Uterus (tissue), 4 donors: ENCODE data around the gene PPFIBP1. TPM values are rescaled to one million over a fixed set of nuclear protein-coding genes. Genes with fewer than 3 reads are reported as not detected.

Source experiments
- DNase-seq, 2 donors: peaks; one replicate each; pipeline ENCODE4 v3.0.0-alpha.2; 2019 to 2020
- H3K27ac ChIP-seq, 2 donors: fragments of 200-600 bp; sonication (generic); 1 replicate in 1 of 2; 2 replicates in 1 of 2; pipeline ENCODE4 v1.5.1; 2016 to 2018
- H3K27me3 ChIP-seq, 2 donors: fragments of 200-600 bp; sonication (generic); one replicate each; pipeline ENCODE4 v1.5.1; 2018 to 2019; ENCODE audit warnings: control low read depth in 1 of 2
- H3K36me3 ChIP-seq, 2 donors: fragments of 200-600 bp; sonication (generic); one replicate each; pipeline ENCODE4 v1.5.1; 2019; ENCODE audit warnings: control low read depth in 1 of 2
- H3K4me1 ChIP-seq, 2 donors: fragments of 200-600 bp; sonication (generic); one replicate each; pipeline ENCODE4 v1.5.1; 2018 to 2019; ENCODE audit warnings: control low read depth in 1 of 2
- H3K4me3 ChIP-seq, 2 donors: fragments of 200-600 bp; sonication (generic); 1 replicate in 1 of 2; 2 replicates in 1 of 2; pipeline ENCODE4 v1.5.1; 2018 to 2019; ENCODE audit warnings: mild to moderate bottlenecking in 1 of 2
- H3K9me3 ChIP-seq, 2 donors: fragments of 200-600 bp; sonication (generic); one replicate each; pipeline ENCODE4 v1.5.1; 2019; ENCODE audit warnings: control low read depth in 1 of 2
- POLR2A ChIP-seq, 2 donors: fragments of 450-650 bp; IDR thresholded peaks; one replicate each; pipeline ENCODE4 v1.6.1; 2016; ENCODE audit warnings: antibody characterized with exemption in 2 of 2, mild to moderate bottlenecking in 1 of 2, moderate library complexity in 1 of 2
- intact Hi-C: fragments of 100-400 bp; cut with DNase I; formaldehyde crosslinking; loops from one replicate; pipeline ENCODE4 v1.15.1; 2023; ENCODE audit warnings: low total_unique reads
- total RNA-seq, 4 donors: library from RNA; depleted of rRNA in 3 of 4; stranded (reverse); fragments of >200 nt in 3 of 4; gene quantifications; one replicate each; pipeline versions ENCODE4 v1.1.0 to v1.2.4, GENCODE V29; 2014 to 2023
- TF ChIP-seq, protein P1 (sequence below), 4 experiments: fragments of 200-600 bp in 2 of 4; fragments of 450-650 bp in 2 of 4; sonication (generic) in 2 of 4; IDR thresholded peaks; one replicate each; pipeline ENCODE4 v1.5.1; 2016 to 2019; ENCODE audit warnings: antibody characterized with exemption in 4 of 4, mild to moderate bottlenecking in 2 of 4, moderate library complexity in 1 of 4
- donor health status: DM: yes; HTN: yes; CAD: no.

Gene PPFIBP1
- total RNA-seq, 4 donors from 2014 or later, result 43.8 to 139 (median 82.7) TPM

DNA sequence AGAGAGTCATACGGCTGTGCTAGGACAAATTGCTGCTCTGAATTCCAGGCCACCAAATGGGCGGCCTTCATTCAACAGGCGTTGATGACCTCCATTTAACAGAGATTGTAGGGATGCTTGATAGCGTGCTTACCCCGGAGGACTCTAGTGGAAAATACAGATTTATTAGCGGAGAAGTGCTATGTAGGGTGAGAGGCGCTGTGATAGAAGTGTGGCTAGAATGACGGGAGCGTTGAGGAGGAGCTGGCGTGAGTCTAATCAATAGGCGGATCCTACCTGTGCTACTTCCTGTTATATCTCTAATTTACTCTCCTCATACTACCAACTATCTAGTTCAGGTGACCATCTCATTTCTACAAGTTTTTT lies 187.3 kb downstream of the PPFIBP1 start:
- DNase-seq, result no peak
- H3K9me3 ChIP-seq, result no peaks in the 10 kb centered on the region
- peaks cover 0 to 7% of the 10 kb centered on the region in 2 donors for H3K4me1 ChIP-seq
- intact Hi-C loops, result no loop called here
- TF ChIP-seq, protein P1, sequence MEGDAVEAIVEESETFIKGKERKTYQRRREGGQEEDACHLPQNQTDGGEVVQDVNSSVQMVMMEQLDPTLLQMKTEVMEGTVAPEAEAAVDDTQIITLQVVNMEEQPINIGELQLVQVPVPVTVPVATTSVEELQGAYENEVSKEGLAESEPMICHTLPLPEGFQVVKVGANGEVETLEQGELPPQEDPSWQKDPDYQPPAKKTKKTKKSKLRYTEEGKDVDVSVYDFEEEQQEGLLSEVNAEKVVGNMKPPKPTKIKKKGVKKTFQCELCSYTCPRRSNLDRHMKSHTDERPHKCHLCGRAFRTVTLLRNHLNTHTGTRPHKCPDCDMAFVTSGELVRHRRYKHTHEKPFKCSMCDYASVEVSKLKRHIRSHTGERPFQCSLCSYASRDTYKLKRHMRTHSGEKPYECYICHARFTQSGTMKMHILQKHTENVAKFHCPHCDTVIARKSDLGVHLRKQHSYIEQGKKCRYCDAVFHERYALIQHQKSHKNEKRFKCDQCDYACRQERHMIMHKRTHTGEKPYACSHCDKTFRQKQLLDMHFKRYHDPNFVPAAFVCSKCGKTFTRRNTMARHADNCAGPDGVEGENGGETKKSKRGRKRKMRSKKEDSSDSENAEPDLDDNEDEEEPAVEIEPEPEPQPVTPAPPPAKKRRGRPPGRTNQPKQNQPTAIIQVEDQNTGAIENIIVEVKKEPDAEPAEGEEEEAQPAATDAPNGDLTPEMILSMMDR (IDR thresholded peaks at IDR 0.05), result no peak
- no peaks in the 10 kb centered on the region for H3K27me3 ChIP-seq
- H3K27ac ChIP-seq, result peak overlapping the region; percentile 87 to 88
- peak overlapping the region; percentile 91 to 95 for H3K4me3 ChIP-seq
- H3K36me3 ChIP-seq, result no peaks in the 10 kb centered on the region

- TF ChIP-seq, protein P1 (IDR thresholded peaks at IDR 0.05), result no peak
- H3K4me3 ChIP-seq, result peak overlapping the region in 1 of 2 donors; percentile 95
Measured at GRCh38 chr12:27711967-27712366, 188.0 kb downstream of the PPFIBP1 start.

DNA sequence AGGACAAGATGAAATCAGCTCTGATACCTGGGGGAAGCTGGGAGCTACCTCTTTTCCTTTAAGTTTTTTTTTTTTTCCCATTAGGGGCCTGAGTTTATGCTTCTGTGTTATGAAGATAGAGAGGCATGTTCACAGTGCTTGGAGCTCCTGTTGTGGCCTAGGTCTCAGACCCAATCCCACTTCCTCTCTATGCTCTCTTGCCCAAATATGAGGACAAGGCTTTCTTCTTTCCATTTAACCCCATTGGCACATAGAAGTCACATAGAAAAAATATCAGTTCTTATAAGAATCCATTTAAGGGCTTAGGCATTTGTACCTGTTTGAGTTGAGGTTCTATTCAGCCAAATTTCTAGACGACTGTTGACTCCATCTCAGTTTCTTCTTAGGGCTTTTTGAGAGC lies 199.2 kb downstream of the PPFIBP1 start:
- Histone ChIP-seq H3K27me3 (no peaks in the 10 kb centered on the region), H3K4me1 (no peaks in the 10 kb centered on the region), H3K36me3 (no peaks in the 10 kb centered on the region), H3K4me3 (no peak overlapping the region), H3K27ac (no peak overlapping the region), H3K9me3 (no peaks in the 10 kb centered on the region)
- intact Hi-C loops, result no loop called here
- TF ChIP-seq, protein P1 (IDR thresholded peaks at IDR 0.05), result no peak
- no peak for TF ChIP-seq POLR2A (IDR thresholded peaks at IDR 0.05)
- DNase-seq, result no peak

More at GRCh38 chr12:27711967-27712366, 188.0 kb downstream of the PPFIBP1 start:
- H3K27me3 ChIP-seq, result no peaks in the 10 kb centered on the region
- no peaks in the 10 kb centered on the region for H3K36me3 ChIP-seq
- no peaks in the 10 kb centered on the region for H3K9me3 ChIP-seq
- peaks cover 0 to 7% of the 10 kb centered on the region in 2 donors for H3K4me1 ChIP-seq
- intact Hi-C loops, result no loop called here
- H3K27ac ChIP-seq, result no peak overlapping the region
- no peak for DNase-seq

- no peaks in the 10 kb centered on the region for H3K36me3 ChIP-seq
Measured at GRCh38 chr12:27730097-27730588, 206.1 kb downstream of the PPFIBP1 start.

GRCh38 chr12:27732281-27732680 lies 208.3 kb downstream of the PPFIBP1 start:
- TF ChIP-seq POLR2A (IDR thresholded peaks at IDR 0.05), result no peak
- TF ChIP-seq, protein P1 (IDR thresholded peaks at IDR 0.05), result no peak
- Histone ChIP-seq H3K4me1 (no peaks in the 10 kb centered on the region), H3K9me3 (no peaks in the 10 kb centered on the region), H3K36me3 (no peaks in the 10 kb centered on the region), H3K4me3 (no peak overlapping the region), H3K27ac (no peak overlapping the region), H3K27me3 (no peaks in the 10 kb centered on the region)
- intact Hi-C loops, result no loop called here
- DNase-seq, result no peak

More at GRCh38 chr12:27730097-27730588, 206.1 kb downstream of the PPFIBP1 start:
- H3K9me3 ChIP-seq, result no peaks in the 10 kb centered on the region
- TF ChIP-seq, protein P1 (IDR thresholded peaks at IDR 0.05), result no peak
- TF ChIP-seq POLR2A (IDR thresholded peaks at IDR 0.05), result no peak
- H3K27me3 ChIP-seq, result no peaks in the 10 kb centered on the region
- intact Hi-C loops, result no loop called here
- H3K4me3 ChIP-seq, result no peak overlapping the region
- DNase-seq, result no peak
- no peak overlapping the region for H3K27ac ChIP-seq
- H3K4me1 ChIP-seq, result no peaks in the 10 kb centered on the region
